ENCODE data around the gene SOX3.

DNA sequence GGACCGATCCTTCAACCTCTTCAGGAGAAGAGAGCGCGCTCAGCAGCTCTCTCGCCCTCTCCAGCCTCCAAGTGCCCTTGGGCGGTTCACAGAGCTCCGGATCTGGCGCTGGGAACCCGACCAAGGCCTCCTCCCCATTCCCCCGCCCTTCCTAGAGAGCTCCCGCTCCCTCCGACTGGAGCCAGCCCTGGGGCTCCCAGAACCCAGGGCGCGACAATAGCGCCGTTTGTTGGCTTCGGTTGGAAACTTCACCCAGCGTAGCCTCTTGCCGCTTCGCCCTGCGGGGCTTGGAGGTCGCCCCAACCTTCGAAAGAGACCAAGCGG lies 3.1 kb upstream of the SOX3 start:
- TF ChIP-seq, protein P1, sequence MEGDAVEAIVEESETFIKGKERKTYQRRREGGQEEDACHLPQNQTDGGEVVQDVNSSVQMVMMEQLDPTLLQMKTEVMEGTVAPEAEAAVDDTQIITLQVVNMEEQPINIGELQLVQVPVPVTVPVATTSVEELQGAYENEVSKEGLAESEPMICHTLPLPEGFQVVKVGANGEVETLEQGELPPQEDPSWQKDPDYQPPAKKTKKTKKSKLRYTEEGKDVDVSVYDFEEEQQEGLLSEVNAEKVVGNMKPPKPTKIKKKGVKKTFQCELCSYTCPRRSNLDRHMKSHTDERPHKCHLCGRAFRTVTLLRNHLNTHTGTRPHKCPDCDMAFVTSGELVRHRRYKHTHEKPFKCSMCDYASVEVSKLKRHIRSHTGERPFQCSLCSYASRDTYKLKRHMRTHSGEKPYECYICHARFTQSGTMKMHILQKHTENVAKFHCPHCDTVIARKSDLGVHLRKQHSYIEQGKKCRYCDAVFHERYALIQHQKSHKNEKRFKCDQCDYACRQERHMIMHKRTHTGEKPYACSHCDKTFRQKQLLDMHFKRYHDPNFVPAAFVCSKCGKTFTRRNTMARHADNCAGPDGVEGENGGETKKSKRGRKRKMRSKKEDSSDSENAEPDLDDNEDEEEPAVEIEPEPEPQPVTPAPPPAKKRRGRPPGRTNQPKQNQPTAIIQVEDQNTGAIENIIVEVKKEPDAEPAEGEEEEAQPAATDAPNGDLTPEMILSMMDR (IDR thresholded peaks at IDR 0.05) = peak; percentile 61
- no peak for TF ChIP-seq ZFX (IDR thresholded peaks at IDR 0.05; ENCODE audit: borderline replicate concordance)
